Panc1 (cell line): Measurements from ENCODE around the gene THRB. TPM values are rescaled to one million over a fixed set of nuclear protein-coding genes. Genes with fewer than 3 reads are reported as not detected.

Source experiments
- ATAC-seq: fragments of 200-7000 bp; cut with Tn5 transposase; 2 replicates; pipeline ENCODE4 v1.9.1; 2020; ENCODE audit warnings: mild to moderate bottlenecking, moderate library complexity
- BruUV-seq: library from RNA; stranded (reverse); fragments of 400-500 nt; replicated peaks from 2 replicates; lab custom pipeline; 2021; lab: Mats Ljungman, UMichigan
- CTCF ChIA-PET: fragments of 300-600 bp; sonication (Branson Sonifier 250); formaldehyde crosslinking; loops from one replicate; lab custom pipeline; 2022; ENCODE audit warnings: antibody characterized with exemption; lab: Charles Lee
- POLR2A ChIA-PET: fragments of 300-600 bp; sonication (Branson Sonifier 250); formaldehyde crosslinking; loops from one replicate; lab custom pipeline; 2022; ENCODE audit warnings: antibody characterized with exemption; lab: Charles Lee
- DNase-seq: peaks from one replicate; pipeline ENCODE4 v3.0.0-alpha.2; 2010; ENCODE audit warnings: low read depth, low spot score
- H3K27ac ChIP-seq: 2 replicates; pipeline ENCODE4 v1.5.1; 2011; ENCODE audit warnings: mild to moderate bottlenecking, low read length, inconsistent platforms
- H3K27me3 ChIP-seq: fragments of 200-500 bp; sonication (Bioruptor generic); 2 replicates; pipeline ENCODE4 v1.6.0; 2014; ENCODE audit warnings: low read length, inconsistent platforms; ENCODE audit not compliant: control insufficient read depth, insufficient read depth
- H3K36me3 ChIP-seq: fragments of 200-500 bp; sonication (Bioruptor generic); 2 replicates; pipeline ENCODE4 v1.5.1; 2014; ENCODE audit warnings: inconsistent platforms, mild to moderate bottlenecking, low read length, moderate library complexity; ENCODE audit not compliant: control insufficient read depth, insufficient read depth
- H3K4me1 ChIP-seq: 2 replicates; pipeline ENCODE4 v1.5.1; 2011; ENCODE audit warnings: inconsistent platforms, mild to moderate bottlenecking, low read length, moderate library complexity; ENCODE audit not compliant: control insufficient read depth, insufficient read depth
- H3K4me3 ChIP-seq, 2 experiments: 2 replicates each; pipeline ENCODE4 v1.5.1; 2011 to 2012; ENCODE audit warnings: low read depth in 2 of 2, low read length in 2 of 2, mild to moderate bottlenecking in 2 of 2, inconsistent platforms in 1 of 2, moderate library complexity in 1 of 2
- H3K9me3 ChIP-seq: fragments of 200-500 bp; sonication (Bioruptor generic); 2 replicates; pipeline ENCODE4 v1.5.1; 2014; ENCODE audit warnings: low read depth, mild to moderate bottlenecking, inconsistent platforms, low read length, moderate library complexity; ENCODE audit not compliant: control insufficient read depth, insufficient read depth
- POLR2AphosphoS5 ChIP-seq: IDR thresholded peaks from 2 replicates; pipeline ENCODE4 v1.6.1; 2012; ENCODE audit warnings: mild to moderate bottlenecking, low read depth, low read length, moderate library complexity
- REST ChIP-seq, 2 experiments: IDR thresholded peaks; 2 replicates each; pipeline ENCODE4 v1.6.1; 2011 to 2012; ENCODE audit warnings: low read depth in 2 of 2, control low read depth in 1 of 2, low read length in 1 of 2, mild to moderate bottlenecking in 1 of 2, moderate library complexity in 1 of 2; ENCODE audit not compliant: insufficient read depth in 1 of 2
- SIN3A ChIP-seq: IDR thresholded peaks from 2 replicates; pipeline ENCODE4 v1.6.1; 2012; ENCODE audit warnings: low read depth, mild to moderate bottlenecking, low read length, moderate library complexity, borderline replicate concordance; ENCODE audit not compliant: insufficient read depth
- TCF7L2 ChIP-seq: IDR thresholded peaks from 2 replicates; pipeline ENCODE4 v1.6.1; 2011; ENCODE audit warnings: mild to moderate bottlenecking, low read depth, low read length, inconsistent platforms
- in situ Hi-C: cut with HindIII; loops from 2 replicates; pipeline ENCODE4 v1.10.0; 2016; ENCODE audit warnings: low sequenced_read_pairs, low pct_unique_long_range_greater_than_20kb
- intact Hi-C: fragments of 100-400 bp; cut with micrococcal nuclease; formaldehyde crosslinking; loops from one replicate; pipeline ENCODE4 v1.10.0; 2022; ENCODE audit not compliant: unreplicated experiment
- total RNA-seq: library from RNA; stranded (reverse); gene quantifications from one replicate; pipeline ENCODE4 v1.2.1, GENCODE V29; 2021; ENCODE audit not compliant: unreplicated experiment
- TF ChIP-seq, protein P1 (sequence below): fragments of 450-650 bp; IDR thresholded peaks from 2 replicates; pipeline ENCODE4 v1.5.1; 2017; ENCODE audit warnings: mild to moderate bottlenecking

The THRB gene
- total RNA-seq, 1 experiment from 2014 or later, result 3.9 TPM

DNA sequence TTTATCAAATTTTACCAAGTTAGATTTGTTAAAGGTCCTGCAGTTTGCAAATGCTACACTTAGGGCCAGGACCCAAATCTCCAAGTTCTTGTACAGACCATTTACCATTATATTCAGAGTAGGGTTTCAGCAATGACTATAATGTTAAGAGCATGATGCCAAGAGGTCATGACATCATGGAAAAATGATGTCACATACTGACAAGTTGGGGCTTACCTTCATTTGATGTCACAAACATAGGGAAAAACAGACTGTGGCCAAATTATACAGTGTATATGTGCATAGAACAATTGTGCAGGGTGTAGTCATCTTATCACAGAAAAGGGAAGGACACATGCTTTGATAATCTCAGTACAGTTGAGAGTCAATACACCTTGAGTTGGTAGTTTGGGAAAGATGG, 10.1 kb upstream of the THRB start:
- no peaks in the 10 kb centered on the region for H3K36me3 ChIP-seq
- intact Hi-C loops (no loop called here), in situ Hi-C loops (no loop called here)
- H3K4me1 ChIP-seq, result no peaks in the 10 kb centered on the region
- no peaks in the 10 kb centered on the region for H3K9me3 ChIP-seq
- CTCF ChIA-PET, result no interaction called here
- no peak overlapping the region for H3K4me3 ChIP-seq
- ATAC-seq, result no peak
- no peak overlapping the region for H3K27ac ChIP-seq
- TF ChIP-seq SIN3A (no peak), POLR2AphosphoS5 (no peak), REST (IDR thresholded peaks at IDR 0.05; ENCODE audit: insufficient read depth in 1 of 2, low read depth in 2 of 2, low read length in 1 of 2) (no peak), TCF7L2 (no peak)
- TF ChIP-seq, protein P1, sequence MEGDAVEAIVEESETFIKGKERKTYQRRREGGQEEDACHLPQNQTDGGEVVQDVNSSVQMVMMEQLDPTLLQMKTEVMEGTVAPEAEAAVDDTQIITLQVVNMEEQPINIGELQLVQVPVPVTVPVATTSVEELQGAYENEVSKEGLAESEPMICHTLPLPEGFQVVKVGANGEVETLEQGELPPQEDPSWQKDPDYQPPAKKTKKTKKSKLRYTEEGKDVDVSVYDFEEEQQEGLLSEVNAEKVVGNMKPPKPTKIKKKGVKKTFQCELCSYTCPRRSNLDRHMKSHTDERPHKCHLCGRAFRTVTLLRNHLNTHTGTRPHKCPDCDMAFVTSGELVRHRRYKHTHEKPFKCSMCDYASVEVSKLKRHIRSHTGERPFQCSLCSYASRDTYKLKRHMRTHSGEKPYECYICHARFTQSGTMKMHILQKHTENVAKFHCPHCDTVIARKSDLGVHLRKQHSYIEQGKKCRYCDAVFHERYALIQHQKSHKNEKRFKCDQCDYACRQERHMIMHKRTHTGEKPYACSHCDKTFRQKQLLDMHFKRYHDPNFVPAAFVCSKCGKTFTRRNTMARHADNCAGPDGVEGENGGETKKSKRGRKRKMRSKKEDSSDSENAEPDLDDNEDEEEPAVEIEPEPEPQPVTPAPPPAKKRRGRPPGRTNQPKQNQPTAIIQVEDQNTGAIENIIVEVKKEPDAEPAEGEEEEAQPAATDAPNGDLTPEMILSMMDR, result no peak
- POLR2A ChIA-PET, result interaction anchor here (0.6 kb wide), 1 partner anchor 11 kb away, joined by 3 read pairs; no protein-coding TSS in a partner anchor
- no peak for DNase-seq
- H3K27me3 ChIP-seq, result no peaks in the 10 kb centered on the region
- BruUV-seq, result no TSS peak

- TF ChIP-seq SIN3A (no peak), TCF7L2 (no peak), REST (IDR thresholded peaks at IDR 0.05; ENCODE audit: insufficient read depth in 1 of 2, low read depth in 2 of 2, low read length in 1 of 2) (no peak), POLR2AphosphoS5 (no peak)
- TF ChIP-seq, protein P1, result no peak
- no peaks in the 10 kb centered on the region for H3K4me1 ChIP-seq
- ATAC-seq (no peak), DNase-seq (no peak)
- no peaks in the 10 kb centered on the region for H3K36me3 ChIP-seq
- H3K4me3 ChIP-seq, result no peak overlapping the region
- intact Hi-C loops (no loop called here), in situ Hi-C loops (no loop called here)
- no peaks in the 10 kb centered on the region for H3K9me3 ChIP-seq
- CTCF ChIA-PET, result no interaction called here
- no peaks in the 10 kb centered on the region for H3K27me3 ChIP-seq
- POLR2A ChIA-PET, result no interaction called here
- BruUV-seq, result no TSS peak
- H3K27ac ChIP-seq, result no peak overlapping the region
Observed at GRCh38 chr3:24503616-24504113, 9.0 kb upstream of the THRB start.
